ENCODE results near the gene TPPP.

The TPPP gene

GRCh38 chr5:622946-623522, 70.1 kb downstream of the TPPP start:
- in situ Hi-C loops (cut with MboI; ENCODE audit: low pct_unique_long_range_greater_than_20kb, low sequenced_read_pairs, unreplicated experiment) = no loop called here

GRCh38 chr5:622359-622758, 70.8 kb downstream of the TPPP start:
- TF ChIP-seq, protein P1, sequence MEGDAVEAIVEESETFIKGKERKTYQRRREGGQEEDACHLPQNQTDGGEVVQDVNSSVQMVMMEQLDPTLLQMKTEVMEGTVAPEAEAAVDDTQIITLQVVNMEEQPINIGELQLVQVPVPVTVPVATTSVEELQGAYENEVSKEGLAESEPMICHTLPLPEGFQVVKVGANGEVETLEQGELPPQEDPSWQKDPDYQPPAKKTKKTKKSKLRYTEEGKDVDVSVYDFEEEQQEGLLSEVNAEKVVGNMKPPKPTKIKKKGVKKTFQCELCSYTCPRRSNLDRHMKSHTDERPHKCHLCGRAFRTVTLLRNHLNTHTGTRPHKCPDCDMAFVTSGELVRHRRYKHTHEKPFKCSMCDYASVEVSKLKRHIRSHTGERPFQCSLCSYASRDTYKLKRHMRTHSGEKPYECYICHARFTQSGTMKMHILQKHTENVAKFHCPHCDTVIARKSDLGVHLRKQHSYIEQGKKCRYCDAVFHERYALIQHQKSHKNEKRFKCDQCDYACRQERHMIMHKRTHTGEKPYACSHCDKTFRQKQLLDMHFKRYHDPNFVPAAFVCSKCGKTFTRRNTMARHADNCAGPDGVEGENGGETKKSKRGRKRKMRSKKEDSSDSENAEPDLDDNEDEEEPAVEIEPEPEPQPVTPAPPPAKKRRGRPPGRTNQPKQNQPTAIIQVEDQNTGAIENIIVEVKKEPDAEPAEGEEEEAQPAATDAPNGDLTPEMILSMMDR (IDR thresholded peaks at IDR 0.05; ENCODE audit: extremely low read depth, insufficient read depth, missing control alignments) = no peak
- in situ Hi-C loops (cut with MboI; ENCODE audit: low pct_unique_long_range_greater_than_20kb, low sequenced_read_pairs, unreplicated experiment) = no loop called here
- DNase-seq (ENCODE audit: low spot score) = no peak

More at GRCh38 chr5:622946-623522, 70.1 kb downstream of the TPPP start:
- TF ChIP-seq, protein P1 (IDR thresholded peaks at IDR 0.05; ENCODE audit: extremely low read depth, insufficient read depth, missing control alignments) = no peak
- DNase-seq (ENCODE audit: low spot score) = no peak

- in situ Hi-C loops (cut with MboI; ENCODE audit: low pct_unique_long_range_greater_than_20kb, low sequenced_read_pairs, unreplicated experiment) = no loop called here
- TF ChIP-seq, protein P1 (IDR thresholded peaks at IDR 0.05; ENCODE audit: extremely low read depth, insufficient read depth, missing control alignments) = no peak
- DNase-seq (ENCODE audit: low spot score) = no peak
Observed at GRCh38 chr5:621341-621761, 71.8 kb downstream of the TPPP start.

- TF ChIP-seq, protein P1 (IDR thresholded peaks at IDR 0.05; ENCODE audit: extremely low read depth, insufficient read depth, missing control alignments) = no peak
- in situ Hi-C loops (cut with MboI; ENCODE audit: low pct_unique_long_range_greater_than_20kb, low sequenced_read_pairs, unreplicated experiment) = no loop called here
- DNase-seq (ENCODE audit: low spot score) = no peak
Observed at GRCh38 chr5:620586-621180, 72.5 kb downstream of the TPPP start.

GRCh38 chr5:620152-620551, 73.0 kb downstream of the TPPP start:
- TF ChIP-seq, protein P1 (IDR thresholded peaks at IDR 0.05; ENCODE audit: extremely low read depth, insufficient read depth, missing control alignments) = no peak
- DNase-seq (ENCODE audit: low spot score) = no peak
- in situ Hi-C loops (cut with MboI; ENCODE audit: low pct_unique_long_range_greater_than_20kb, low sequenced_read_pairs, unreplicated experiment) = no loop called here

DNA sequence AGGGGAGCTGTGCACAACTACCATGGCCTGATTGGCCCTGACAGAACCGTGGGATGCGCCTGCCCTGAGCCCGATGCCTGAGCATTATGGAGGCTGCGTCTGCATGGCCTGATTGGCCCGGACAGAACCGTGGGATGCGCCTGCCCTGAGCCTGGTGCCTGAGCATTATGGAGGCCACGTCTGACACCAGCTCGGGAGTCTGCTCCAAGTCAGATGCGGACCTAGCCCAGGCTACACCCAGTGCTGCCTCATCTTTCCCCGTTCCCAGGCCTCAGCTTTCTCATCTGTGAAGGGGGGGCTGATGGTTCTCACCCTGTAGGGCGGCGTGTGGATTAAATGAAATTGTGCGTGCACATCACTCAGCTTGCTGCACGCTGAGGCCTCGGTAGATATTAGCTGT, 73.7 kb downstream of the TPPP start:
- DNase-seq (ENCODE audit: low spot score) = no peak
- TF ChIP-seq, protein P1 (IDR thresholded peaks at IDR 0.05; ENCODE audit: extremely low read depth, insufficient read depth, missing control alignments) = no peak
- in situ Hi-C loops (cut with MboI; ENCODE audit: low pct_unique_long_range_greater_than_20kb, low sequenced_read_pairs, unreplicated experiment) = no loop called here

Measured in GM13977 (cell line).